Sigmoid colon (tissue), 7 donors: ENCODE measurements around the gene LYPD3. TPM values are rescaled to one million over a fixed set of nuclear protein-coding genes. Genes with fewer than 3 reads are reported as not detected.

Experiments
- DNase-seq: peaks from one replicate; pipeline ENCODE4 v3.0.0-alpha.2; 2019
- H3K27ac ChIP-seq, 4 donors: fragments of 200-600 bp; sonication (generic); one replicate each; pipeline ENCODE4 v1.5.1; 2016 to 2019; ENCODE audit warnings: mild to moderate bottlenecking in 1 of 4
- H3K27me3 ChIP-seq, 3 donors: fragments of 200-600 bp; sonication (generic); one replicate each; pipeline ENCODE4 v1.5.1; 2019; ENCODE audit warnings: mild to moderate bottlenecking in 1 of 3
- H3K36me3 ChIP-seq, 4 donors: fragments of 200-600 bp; sonication (generic); one replicate each; pipeline ENCODE4 v1.5.1; 2016 to 2019
- H3K4me1 ChIP-seq, 4 donors: fragments of 200-600 bp; sonication (generic); one replicate each; pipeline ENCODE4 v1.5.1; 2017 to 2019
- H3K4me3 ChIP-seq, 4 donors: fragments of 200-600 bp; sonication (generic); one replicate each; pipeline ENCODE4 v1.5.1; 2017 to 2019; ENCODE audit warnings: mild to moderate bottlenecking in 2 of 4, moderate library complexity in 1 of 4
- H3K9me3 ChIP-seq, 4 donors: fragments of 200-600 bp in 3 of 4; sonication (generic) in 3 of 4; one replicate each; pipeline versions ENCODE4 v1.5.1 to v1.6.1; 2013 to 2019
- EP300 ChIP-seq, 4 donors: sonication (generic); formaldehyde crosslinking; IDR thresholded peaks; one replicate each; pipeline ENCODE4 v1.6.1; 2017; ENCODE audit warnings: antibody characterized with exemption in 4 of 4
- POLR2A ChIP-seq, 2 donors: fragments of 450-650 bp; IDR thresholded peaks; one replicate each; pipeline ENCODE4 v1.6.1; 2016; ENCODE audit warnings: antibody characterized with exemption in 2 of 2, mild to moderate bottlenecking in 2 of 2, moderate library complexity in 2 of 2
- POLR2AphosphoS5 ChIP-seq, 4 donors: sonication (generic); formaldehyde crosslinking; IDR thresholded peaks; one replicate each; pipeline ENCODE4 v1.6.1; 2017; ENCODE audit warnings: antibody characterized with exemption in 4 of 4
- WGBS, 2 donors: extraction: QIAGEN DNeasy Blood & Tissue Kit; methylation state at CpG; one replicate each; pipeline ENCODE4 v1.1.7; 2013; 5-methylcytosine and 5-hydroxymethylcytosine counted together
- intact Hi-C: fragments of 100-400 bp; cut with DNase I; formaldehyde crosslinking; loops from one replicate; pipeline ENCODE4 v1.15.1; 2023
- polyA plus RNA-seq, 3 donors: library from polyadenylated mRNA; stranded (reverse); fragments of 200-250 nt; gene quantifications; one replicate each; pipeline ENCODE4 v1.2.3, GENCODE V29; 2013
- total RNA-seq, 4 donors: library from RNA; depleted of rRNA; stranded (reverse); fragments of >200 nt; gene quantifications; one replicate each; pipeline ENCODE4 v1.1.0, GENCODE V29; 2016
- TF ChIP-seq, protein P1 (sequence below), 4 experiments: fragments of 450-650 bp in 3 of 4; fragments of 200-600 bp in 1 of 4; IDR thresholded peaks; one replicate each; pipeline ENCODE4 v1.5.1; 2016 to 2019; ENCODE audit warnings: antibody characterized with exemption in 4 of 4, mild to moderate bottlenecking in 3 of 4, moderate library complexity in 2 of 4
- donor health status: healthy with polysubstance abuse.
- donor health status: Bipolar disorder and iron deficiency.
- donor health status: healthy.

LYPD3 gene
- total and polyA plus RNA-seq, 7 donors = 0.46 to 1.8 (median 1.4) TPM; not detected in 1

- TF ChIP-seq POLR2AphosphoS5 (IDR thresholded peaks at IDR 0.05) (no peak), EP300 (IDR thresholded peaks at IDR 0.05) (no peak), POLR2A (IDR thresholded peaks at IDR 0.05) (no peak)
- TF ChIP-seq, protein P1, sequence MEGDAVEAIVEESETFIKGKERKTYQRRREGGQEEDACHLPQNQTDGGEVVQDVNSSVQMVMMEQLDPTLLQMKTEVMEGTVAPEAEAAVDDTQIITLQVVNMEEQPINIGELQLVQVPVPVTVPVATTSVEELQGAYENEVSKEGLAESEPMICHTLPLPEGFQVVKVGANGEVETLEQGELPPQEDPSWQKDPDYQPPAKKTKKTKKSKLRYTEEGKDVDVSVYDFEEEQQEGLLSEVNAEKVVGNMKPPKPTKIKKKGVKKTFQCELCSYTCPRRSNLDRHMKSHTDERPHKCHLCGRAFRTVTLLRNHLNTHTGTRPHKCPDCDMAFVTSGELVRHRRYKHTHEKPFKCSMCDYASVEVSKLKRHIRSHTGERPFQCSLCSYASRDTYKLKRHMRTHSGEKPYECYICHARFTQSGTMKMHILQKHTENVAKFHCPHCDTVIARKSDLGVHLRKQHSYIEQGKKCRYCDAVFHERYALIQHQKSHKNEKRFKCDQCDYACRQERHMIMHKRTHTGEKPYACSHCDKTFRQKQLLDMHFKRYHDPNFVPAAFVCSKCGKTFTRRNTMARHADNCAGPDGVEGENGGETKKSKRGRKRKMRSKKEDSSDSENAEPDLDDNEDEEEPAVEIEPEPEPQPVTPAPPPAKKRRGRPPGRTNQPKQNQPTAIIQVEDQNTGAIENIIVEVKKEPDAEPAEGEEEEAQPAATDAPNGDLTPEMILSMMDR (IDR thresholded peaks at IDR 0.05) = no peak
- no peak for DNase-seq
- Histone ChIP-seq H3K27me3 (no peaks in the 10 kb centered on the region), H3K36me3 (peaks cover under 1 to 19% (median 4%) of the 10 kb centered on the region in 4 donors), H3K27ac (no peak overlapping the region), H3K4me3 (no peak overlapping the region), H3K4me1 (no peaks in the 10 kb centered on the region), H3K9me3 (no peaks in the 10 kb centered on the region)
- intact Hi-C loops = no loop called here
- 95 to 96% methylated on average over 7 of the region's 7 CpGs for WGBS, 2 donors
Measured at GRCh38 chr19:43489979-43490599, 24.7 kb upstream of the LYPD3 start.

- Histone ChIP-seq H3K4me3 (no peak overlapping the region), H3K9me3 (no peaks in the 10 kb centered on the region), H3K4me1 (no peaks in the 10 kb centered on the region), H3K36me3 (peaks cover 0 to 11% (median 2%) of the 10 kb centered on the region in 4 donors), H3K27me3 (no peaks in the 10 kb centered on the region), H3K27ac (no peak overlapping the region)
- intact Hi-C loops = no loop called here
- no peak for TF ChIP-seq POLR2AphosphoS5 (IDR thresholded peaks at IDR 0.05)
- TF ChIP-seq, protein P1 (IDR thresholded peaks at IDR 0.05) = no peak
- TF ChIP-seq POLR2A (IDR thresholded peaks at IDR 0.05) = no peak
- no peak for TF ChIP-seq EP300 (IDR thresholded peaks at IDR 0.05)
- no peak for DNase-seq
- 55 to 69% methylated on average over 5 of the region's 5 CpGs for WGBS, 2 donors
Measured at GRCh38 chr19:43489310-43489709, 23.9 kb upstream of the LYPD3 start.

- no peak for DNase-seq
- peaks cover 0 to 7% (median 2%) of the 10 kb centered on the region in 4 donors for H3K36me3 ChIP-seq
- no peaks in the 10 kb centered on the region for H3K4me1 ChIP-seq
- H3K27me3 ChIP-seq = no peaks in the 10 kb centered on the region
- intact Hi-C loops = no loop called here
- H3K4me3 ChIP-seq = no peak overlapping the region
- no peaks in the 10 kb centered on the region for H3K9me3 ChIP-seq
- H3K27ac ChIP-seq = no peak overlapping the region
- WGBS, 2 donors = 96% methylated on average over 8 of the region's 8 CpGs
- TF ChIP-seq POLR2AphosphoS5 (IDR thresholded peaks at IDR 0.05) (no peak), POLR2A (IDR thresholded peaks at IDR 0.05) (no peak), EP300 (IDR thresholded peaks at IDR 0.05) (no peak)
- TF ChIP-seq, protein P1 (IDR thresholded peaks at IDR 0.05) = no peak
Measured at GRCh38 chr19:43488179-43488578, 22.8 kb upstream of the LYPD3 start.

GRCh38 chr19:43486412-43486811 lies 21.0 kb upstream of the LYPD3 start:
- Histone ChIP-seq H3K27ac (no peak overlapping the region), H3K4me1 (no peaks in the 10 kb centered on the region), H3K27me3 (no peaks in the 10 kb centered on the region), H3K9me3 (no peaks in the 10 kb centered on the region), H3K36me3 (peaks cover 0 to 7% (median 2%) of the 10 kb centered on the region in 4 donors), H3K4me3 (no peak overlapping the region)
- intact Hi-C loops = no loop called here
- 94 to 96% methylated on average over 7 of the region's 7 CpGs for WGBS, 2 donors
- TF ChIP-seq EP300 (IDR thresholded peaks at IDR 0.05) (no peak), POLR2AphosphoS5 (IDR thresholded peaks at IDR 0.05) (no peak), POLR2A (IDR thresholded peaks at IDR 0.05) (no peak)
- TF ChIP-seq, protein P1 (IDR thresholded peaks at IDR 0.05) = no peak
- DNase-seq = no peak

GRCh38 chr19:43485951-43486350 lies 20.5 kb upstream of the LYPD3 start:
- Histone ChIP-seq H3K36me3 (peaks cover 0 to 4% (median 0%) of the 10 kb centered on the region in 4 donors), H3K9me3 (no peaks in the 10 kb centered on the region), H3K4me3 (no peak overlapping the region), H3K4me1 (no peaks in the 10 kb centered on the region), H3K27ac (no peak overlapping the region), H3K27me3 (no peaks in the 10 kb centered on the region)
- no peak for TF ChIP-seq POLR2A (IDR thresholded peaks at IDR 0.05)
- no peak for TF ChIP-seq EP300 (IDR thresholded peaks at IDR 0.05)
- TF ChIP-seq POLR2AphosphoS5 (IDR thresholded peaks at IDR 0.05) = no peak
- TF ChIP-seq, protein P1 (IDR thresholded peaks at IDR 0.05) = no peak
- no peak for DNase-seq
- WGBS, 2 donors = 85% methylated on average over 6 of the region's 6 CpGs
- intact Hi-C loops = no loop called here
